GM21515 (cell line): ENCODE data around the gene SLC25A47.
A peak's percentile ranks its signal among the peaks of the same experiment; 100 is the strongest.

Experiments
- ATAC-seq: cut with Tn5 transposase; IDR thresholded peaks from one replicate; pipeline ENCODE4 v1.9.1; 2021; ENCODE audit not compliant: unreplicated experiment

Gene SLC25A47

DNA sequence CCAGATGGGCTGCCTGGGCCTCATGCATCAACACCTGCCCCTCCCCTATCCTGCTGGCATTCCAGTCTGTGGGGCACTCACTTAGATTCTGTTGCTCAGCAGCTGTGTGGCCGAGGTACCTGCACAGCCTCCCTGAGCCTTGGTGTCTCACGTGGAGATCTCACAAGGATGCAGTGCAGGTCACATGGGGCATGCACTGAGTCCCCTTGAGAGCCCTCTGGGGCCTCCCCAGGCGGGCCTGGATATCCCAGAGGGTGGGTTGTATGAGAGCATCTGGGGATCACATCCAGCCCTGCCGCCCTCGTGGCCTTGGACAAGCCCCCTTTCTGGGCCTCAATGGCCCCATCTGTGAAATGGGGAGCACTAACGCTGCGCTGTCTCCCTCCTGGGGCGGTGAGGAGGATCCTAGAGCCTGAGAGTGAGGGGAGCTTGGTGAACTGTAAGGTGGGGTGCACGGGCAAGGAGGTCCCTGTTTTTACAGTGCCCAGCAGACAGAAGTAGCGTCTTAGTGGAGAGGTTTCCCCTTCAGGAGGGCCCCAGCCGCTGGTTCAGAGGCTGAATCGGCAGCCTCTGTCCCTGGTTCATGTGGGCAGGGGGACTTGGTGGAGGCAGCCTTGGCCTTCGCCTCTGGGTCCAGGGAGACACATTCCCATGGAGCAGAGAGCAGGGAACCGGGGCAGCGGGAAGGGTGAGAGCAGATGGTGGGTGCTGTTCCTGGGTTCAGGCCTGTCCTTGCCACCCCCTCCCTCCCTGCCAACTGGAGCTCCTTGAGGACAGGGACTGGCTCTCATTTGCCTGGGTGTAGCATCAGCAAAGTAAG lies 791 bp upstream of the SLC25A47 start:
- ATAC-seq = no peak

DNA sequence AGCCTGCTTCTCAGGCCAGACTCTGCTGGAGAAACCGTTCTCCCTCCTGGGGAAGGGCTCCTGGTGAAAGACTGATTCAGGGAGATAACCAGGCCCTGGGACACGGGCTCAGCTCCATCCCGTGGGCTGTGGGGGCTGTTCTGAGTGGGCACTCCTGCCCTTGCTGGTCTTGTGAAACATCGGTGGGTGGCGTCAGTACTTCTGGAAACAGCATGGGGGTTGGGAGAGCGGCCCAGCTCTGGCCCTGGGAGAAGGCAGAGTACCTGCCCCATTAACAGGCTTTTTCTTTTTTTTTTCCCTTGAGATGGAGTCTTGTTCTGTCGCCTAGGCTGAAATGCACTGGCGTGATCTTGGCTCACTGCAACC lies 786 bp downstream of the SLC25A47 start:
- no peak for ATAC-seq

DNA sequence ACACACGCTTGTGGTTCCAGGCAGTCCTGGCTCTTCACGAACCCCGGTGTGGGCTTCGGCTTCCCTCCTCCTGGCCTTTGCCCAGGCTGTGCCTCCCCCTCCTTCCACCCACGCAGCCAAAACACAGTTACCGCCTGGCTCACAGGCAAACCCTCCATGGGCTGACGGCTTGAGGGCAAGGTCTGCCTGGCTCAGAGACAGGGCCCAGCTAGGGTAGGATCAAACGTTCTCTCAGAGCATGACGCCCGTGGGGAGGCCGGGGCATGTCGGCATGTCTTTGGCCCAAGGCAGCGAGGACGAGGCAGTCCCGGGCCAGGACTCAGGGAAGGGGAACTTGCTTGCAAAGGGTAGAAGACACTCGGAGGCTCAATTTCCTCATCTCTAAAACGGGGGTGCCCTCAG lies 2.1 kb downstream of the SLC25A47 start:
- no peak for ATAC-seq

- no peak for ATAC-seq
These were observed 2.8 kb downstream of the SLC25A47 start for GRCh38 chr14:100325958-100326357.

- ATAC-seq = no peak
These were observed 4.0 kb downstream of the SLC25A47 start for GRCh38 chr14:100327128-100327527.

- ATAC-seq = no peak
These were observed 5.5 kb downstream of the SLC25A47 start for GRCh38 chr14:100328495-100329163.

DNA sequence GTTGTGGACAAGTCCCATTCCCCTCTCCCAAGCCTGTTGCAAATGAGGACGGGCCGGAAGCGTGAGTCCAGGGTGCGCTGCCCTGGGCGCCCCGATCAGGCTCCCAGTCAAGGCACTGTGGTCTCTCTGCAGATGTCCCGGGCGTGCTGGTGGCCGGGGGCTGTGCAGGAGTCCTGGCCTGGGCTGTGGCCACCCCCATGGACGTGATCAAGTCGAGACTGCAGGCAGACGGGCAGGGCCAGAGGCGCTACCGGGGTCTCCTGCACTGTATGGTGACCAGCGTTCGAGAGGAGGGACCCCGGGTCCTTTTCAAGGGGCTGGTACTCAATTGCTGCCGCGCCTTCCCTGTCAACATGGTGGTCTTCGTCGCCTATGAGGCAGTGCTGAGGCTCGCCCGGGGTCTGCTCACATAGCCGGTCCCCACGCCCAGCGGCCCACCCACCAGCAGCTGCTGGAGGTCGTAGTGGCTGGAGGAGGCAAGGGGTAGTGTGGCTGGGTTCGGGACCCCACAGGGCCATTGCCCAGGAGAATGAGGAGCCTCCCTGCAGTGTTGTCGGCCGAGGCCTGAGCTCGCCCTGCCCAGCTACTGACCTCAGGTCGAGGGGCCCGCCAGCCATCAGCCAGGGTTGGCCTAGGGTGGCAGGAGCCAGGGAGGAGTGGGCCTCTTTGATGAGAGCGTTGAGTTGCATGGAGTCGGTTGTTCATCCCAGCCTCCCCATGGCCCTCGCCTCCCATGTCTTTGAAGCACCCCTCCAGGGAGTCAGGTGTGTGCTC lies 6.3 kb downstream of the SLC25A47 start:
- ATAC-seq = no peak

DNA sequence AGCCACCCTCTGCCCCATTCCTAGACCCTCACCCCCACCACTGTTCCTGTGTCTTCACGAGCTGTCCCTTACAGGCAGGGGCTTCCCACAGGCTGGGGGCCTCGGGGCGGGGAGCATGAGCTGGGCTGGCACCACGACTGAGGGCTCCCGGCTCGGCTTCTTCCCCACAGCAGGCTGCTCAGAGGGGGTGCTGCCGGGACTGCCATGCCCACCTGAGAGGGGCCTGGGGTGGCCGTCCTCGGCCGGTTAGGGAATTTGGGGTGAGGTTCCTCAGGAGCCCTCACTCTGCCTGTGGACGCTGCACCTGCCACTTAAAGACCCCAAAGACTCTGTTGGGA lies 6.8 kb downstream of the SLC25A47 start:
- no peak for ATAC-seq

- no peak for ATAC-seq
These were observed 7.3 kb downstream of the SLC25A47 start for GRCh38 chr14:100330388-100330931.

DNA sequence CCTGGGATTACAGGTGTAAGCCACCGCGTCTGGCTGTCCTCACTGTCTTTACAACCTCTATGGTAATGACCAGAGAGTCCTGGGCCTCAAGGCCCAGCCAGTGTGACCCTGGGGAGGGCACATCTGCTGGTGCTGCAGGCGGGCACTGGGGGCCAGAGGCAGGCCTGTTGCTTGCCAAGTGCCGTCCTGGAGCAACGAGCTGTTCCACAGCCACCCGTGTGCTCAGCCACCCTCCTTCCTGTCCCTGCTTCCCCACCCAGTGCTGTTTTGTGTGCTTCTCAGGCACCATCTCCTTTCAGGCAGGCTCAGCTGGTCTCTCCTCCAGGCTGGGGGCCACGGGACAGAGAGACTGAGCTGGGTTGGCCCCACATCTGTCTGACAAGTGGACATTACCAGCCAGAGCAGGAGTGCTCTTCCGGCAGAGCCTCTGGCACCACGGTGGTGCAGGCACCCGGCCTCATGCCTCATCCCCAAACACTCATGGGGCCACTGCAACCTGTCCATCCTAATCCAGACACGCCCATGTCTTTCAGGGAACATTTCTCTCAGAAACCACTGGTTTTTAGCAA lies 9.0 kb downstream of the SLC25A47 start:
- ATAC-seq = no peak

DNA sequence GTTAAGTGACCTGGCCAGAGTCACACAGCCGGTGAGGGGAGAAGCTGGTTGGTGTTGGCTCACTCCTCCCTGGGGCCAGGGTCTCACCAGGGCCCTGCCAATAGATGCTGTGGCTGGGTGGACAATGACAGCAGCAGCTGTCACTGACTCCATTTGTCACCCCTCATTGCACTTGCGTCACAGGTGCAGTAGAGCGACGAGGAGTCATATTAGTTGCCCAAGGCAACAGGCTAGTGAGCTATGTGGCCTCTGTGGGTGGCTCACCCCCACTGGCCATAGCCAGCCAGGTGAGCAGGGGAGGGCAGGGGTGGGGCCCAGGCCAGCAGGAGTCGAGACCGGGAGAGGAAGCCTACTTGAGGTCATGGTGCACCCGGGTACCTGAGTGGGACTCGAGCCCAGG lies 9.7 kb downstream of the SLC25A47 start:
- no peak for ATAC-seq

DNA sequence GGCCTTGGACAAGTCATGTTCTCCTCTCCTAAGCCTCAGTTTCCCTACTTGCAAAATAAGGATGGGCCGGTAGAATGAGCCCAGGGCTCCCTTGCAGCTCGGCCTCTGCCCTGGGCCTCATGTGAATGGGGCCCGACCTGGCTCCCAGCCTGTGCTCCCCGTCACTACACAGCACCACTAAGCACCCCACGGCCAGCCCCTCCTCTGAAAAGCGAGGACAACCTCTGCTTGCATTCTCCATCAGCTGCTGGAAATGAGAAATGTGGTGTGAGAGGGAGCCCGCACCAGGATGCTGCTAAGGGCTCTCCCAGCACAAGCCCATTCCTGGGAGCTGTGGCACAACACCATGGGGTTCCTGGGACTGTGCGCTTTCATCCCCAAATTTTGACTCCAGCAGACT lies 10.2 kb downstream of the SLC25A47 start:
- ATAC-seq = no peak

DNA sequence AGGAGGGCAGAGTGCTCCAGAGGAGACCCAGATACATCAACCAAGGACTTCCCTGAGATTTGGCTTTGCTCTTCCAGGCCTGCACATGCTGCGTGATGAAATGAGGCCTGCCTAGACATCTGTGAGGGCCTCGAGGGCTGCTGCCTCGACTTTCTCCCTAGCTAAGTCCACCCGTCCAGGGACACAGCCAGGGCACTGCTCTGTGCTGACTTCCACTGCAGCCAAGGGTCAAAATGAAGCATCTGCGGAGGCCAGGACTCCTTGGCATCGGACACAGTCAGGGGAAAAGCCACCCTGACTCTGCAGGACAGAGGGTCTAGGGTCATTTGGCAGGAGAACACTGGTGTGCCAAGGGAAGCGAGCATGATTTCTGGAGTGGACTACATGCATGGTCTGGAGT lies 10.7 kb downstream of the SLC25A47 start:
- ATAC-seq = no peak

DNA sequence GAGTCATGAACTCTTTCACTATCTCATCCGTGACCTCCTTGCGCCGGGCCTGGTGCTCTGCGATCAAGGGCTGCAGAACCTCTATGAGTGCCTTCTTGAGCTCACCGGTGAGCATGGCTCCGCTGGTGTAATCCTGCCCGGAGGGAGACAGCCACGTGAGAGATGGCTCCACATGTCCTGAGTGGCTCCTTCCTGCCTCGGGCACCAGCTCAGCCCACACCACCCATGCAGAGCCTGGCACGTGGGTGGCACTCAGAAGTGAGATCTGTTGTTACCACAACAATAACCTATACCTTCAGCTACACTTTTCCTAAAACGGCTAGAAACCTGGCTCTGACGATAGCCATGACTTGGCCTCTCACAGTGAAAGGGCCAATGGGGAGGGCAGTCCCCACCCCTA lies 11.8 kb downstream of the SLC25A47 start:
- ATAC-seq = no peak

GRCh38 chr14:100336618-100337530 lies 13.7 kb downstream of the SLC25A47 start:
- ATAC-seq = no peak

DNA sequence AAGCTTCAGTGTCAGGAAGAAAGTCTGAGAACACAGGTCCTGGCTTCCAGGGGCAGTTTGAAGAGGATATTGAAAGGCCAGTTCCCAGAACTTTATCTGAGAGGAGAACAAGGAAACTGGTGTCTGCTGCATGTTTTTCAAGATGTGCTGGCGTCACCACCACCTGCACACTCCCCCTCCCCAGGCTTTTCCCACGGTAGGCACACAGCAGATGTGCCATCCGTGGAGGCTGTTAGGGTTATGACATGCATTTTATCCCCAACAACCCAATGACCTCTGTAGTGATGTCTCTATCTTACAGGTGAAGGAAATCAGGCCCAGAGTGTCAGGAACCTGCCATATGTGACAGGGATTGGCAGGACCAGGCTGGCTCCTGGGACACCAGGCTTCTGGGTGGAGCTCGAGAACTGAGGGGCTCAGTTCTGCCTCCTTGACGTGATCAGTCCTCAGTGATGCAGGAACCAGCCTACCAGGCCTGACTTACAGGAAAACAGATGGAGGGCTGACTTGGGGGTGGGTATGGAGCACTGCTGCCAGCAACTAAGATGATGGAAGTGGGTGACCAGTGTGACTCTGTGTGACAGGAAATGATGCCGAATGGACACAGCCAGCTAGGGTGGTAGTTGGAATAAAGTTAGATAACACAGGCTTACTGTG lies 16.8 kb downstream of the SLC25A47 start:
- ATAC-seq = no peak

- no peak for ATAC-seq
These were observed 17.3 kb downstream of the SLC25A47 start for GRCh38 chr14:100340423-100340813.

DNA sequence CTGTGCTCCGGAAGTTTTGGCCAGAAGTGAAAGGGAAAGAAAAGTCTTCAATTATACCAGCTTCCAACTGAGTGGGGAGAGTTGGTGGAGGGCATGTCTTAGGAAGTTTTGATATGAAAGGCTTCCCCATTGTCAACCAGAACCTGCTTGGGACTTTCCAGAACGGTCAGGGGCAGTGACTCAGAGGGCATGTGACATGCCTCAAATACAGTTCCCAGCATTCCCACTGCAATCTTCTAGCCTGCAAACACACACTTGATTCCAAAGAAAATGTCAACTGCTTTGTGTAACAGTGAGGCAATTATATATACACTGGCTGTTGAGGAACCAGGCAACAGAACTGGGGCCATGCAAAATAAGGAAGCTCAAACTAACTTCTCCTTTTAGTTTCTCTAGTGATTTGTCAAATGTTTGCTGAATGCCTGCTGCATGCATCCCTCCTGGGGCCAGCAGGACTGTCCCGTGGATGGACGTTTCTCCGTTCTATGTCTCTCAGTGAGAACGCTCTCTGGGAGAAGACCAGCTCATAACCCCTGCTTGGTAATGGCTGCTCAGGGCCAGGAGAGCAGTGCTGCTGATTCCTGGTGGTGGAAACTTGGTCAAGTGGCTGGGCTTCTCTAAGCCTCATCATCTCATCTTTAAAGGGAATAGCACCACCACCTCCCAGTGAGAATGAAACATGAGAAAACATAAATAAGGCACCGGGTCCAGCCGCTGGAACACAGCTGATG lies 18.3 kb downstream of the SLC25A47 start:
- ATAC-seq = peak; percentile 62

DNA sequence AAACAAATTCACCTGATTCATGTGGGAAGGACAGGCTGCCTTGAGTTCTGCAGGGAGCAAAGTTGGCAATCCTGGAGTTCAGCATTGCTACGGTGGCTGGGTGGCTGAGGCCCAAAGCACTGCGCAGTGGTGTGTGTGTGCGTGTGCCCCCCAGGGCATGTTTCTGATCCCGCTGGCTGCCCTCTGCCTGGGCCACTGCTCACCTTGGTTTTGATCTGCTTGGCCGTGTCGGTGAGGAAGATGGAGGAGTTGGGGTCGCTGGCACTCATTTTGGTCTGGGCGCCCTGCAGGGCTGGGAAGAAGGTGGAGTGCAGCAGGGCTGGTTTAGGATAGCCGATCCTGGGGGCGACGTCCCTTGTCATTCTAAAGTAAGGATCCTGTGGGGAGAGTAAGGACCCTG lies 19.1 kb downstream of the SLC25A47 start:
- no peak for ATAC-seq
